Activated naive CD4-positive, alpha-beta T cell treated with Interleukin-2 at 50 U/mL for 16 hours (primary cell): Measurements from ENCODE around the gene ABCB11.
"Not testable (repeated sequence)": the region's sequence is repeated elsewhere in the genome, so short reads cannot be mapped to it uniquely, and the experiment has no call there.

Source experiments
- DNase-seq: peaks from one replicate; pipeline ENCODE4 v3.0.0-alpha.2; 2020

Gene ABCB11

DNA sequence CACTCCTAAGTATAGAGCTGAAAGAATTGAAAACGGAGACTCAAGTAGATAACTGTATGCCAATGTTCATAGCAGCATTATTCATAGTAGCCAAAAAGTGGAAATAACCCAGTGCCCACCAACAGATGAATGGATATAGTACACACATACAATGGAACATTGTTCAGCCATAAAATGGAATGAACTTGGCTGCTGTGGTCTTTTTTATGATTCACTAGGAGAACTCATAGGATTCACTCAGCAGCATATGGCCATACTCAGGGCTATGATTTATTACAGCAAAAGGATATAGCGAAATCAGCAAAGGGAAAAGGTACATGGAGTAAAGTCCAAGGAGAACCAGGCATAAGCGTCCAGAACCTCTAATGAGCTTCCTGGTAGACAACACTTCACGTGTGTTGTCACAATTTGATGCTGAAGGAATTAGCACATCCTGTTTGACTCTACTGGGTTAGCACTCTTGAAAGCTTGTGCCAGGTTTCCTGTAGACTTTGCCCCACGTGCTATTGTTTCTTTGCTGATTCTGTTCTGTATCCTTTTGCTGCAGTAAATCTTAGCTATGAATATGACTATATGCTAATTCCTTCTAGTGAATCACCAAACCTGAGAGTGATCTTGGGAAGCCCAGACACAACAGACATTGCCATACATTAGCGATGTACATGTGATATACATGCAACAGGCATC lies 156.6 kb downstream of the ABCB11 start:
- no peak for DNase-seq

GRCh38 chr2:168870824-168871223 lies 160.3 kb downstream of the ABCB11 start:
- DNase-seq = not testable (repeated sequence)
